Breast epithelium (tissue), 3 donors: Measurements from ENCODE around the gene TCAF2.
"Not testable (repeated sequence)": the region's sequence is repeated elsewhere in the genome, so short reads cannot be mapped to it uniquely, and the experiment has no call there.

Experiments used
- CTCF ChIP-seq, 3 donors: fragments of 450-650 bp; IDR thresholded peaks; one replicate each; pipeline ENCODE4 v1.5.1; 2016 to 2017; ENCODE audit warnings: antibody characterized with exemption in 3 of 3, mild to moderate bottlenecking in 3 of 3, moderate library complexity in 3 of 3
- POLR2A ChIP-seq: fragments of 450-650 bp; IDR thresholded peaks from one replicate; pipeline ENCODE4 v1.6.1; 2016; ENCODE audit warnings: antibody characterized with exemption, mild to moderate bottlenecking, moderate library complexity

DNA sequence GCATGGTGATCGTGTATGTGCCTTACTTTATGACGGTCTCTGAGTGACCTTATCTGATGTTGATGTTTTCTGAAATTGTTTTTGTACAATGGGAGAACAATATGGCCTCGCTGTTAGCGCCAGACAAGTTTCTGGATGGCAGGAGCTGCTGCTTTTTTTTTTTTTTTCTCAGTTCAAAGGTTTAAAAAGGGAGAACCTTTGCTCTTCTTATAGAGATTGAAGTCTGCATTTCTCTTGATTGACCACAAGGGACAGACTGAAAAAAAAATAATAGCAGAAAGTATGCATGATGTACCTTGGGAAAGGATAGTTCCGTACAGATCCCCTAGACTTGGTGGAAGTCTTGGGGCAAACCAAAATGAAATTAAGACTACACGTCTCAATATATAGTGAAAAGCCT is 5.2 kb upstream of the TCAF2 start:
- not testable (repeated sequence) for TF ChIP-seq CTCF (IDR thresholded peaks at IDR 0.05); POLR2A
